Measurements from ENCODE around the gene FRAT2. TPM values are rescaled to one million over a fixed set of nuclear protein-coding genes. Genes with fewer than 3 reads are reported as not detected.

FRAT2 gene
- total and polyA plus RNA-seq, 2 of the 4 experiments (the other 2 are of a cell fraction) = 2.0 to 2.5 TPM

DNA sequence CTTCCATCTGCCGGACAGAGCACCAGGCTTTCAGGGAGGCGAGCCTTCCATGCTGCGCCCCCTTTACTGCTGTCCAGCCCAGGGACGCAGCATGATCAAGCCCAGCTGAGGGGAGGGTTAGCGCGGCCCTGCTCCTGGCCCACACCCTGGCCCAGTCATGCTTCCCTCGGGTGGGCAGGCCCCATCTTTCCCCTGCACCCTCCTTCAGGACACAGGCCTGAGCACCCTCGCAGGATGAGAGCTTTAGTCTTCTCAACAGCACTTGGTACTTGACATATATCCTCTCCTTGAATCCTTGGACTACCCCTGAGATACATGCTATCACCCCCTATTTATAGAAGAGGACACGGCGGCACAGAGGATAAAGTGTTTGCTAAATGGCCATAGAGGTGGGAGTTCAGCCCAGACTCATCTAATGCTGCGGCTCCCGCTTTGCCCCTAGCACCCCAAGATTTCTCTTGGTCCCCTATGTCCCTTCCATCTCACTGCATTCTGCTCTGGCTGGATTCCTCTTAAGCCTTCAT lies 32.7 kb upstream of the FRAT2 start:
- no peaks in the 10 kb centered on the region for H3K9me1 ChIP-seq (ENCODE audit: insufficient read depth, low read length)
- no peak overlapping the region for H2AK5ac ChIP-seq (ENCODE audit: low read depth, low read length)
- H4K20me1 ChIP-seq (ENCODE audit: insufficient read depth, low read length) = no peaks in the 10 kb centered on the region; the same call in 1 of the 2 replicates
- no peak overlapping the region for H2BK20ac ChIP-seq (ENCODE audit: low read depth, low read length)
- H2AK9ac ChIP-seq (replicated peaks; ENCODE audit: low read depth, low read length, poor library complexity) = no peak overlapping the region
- no peaks in the 10 kb centered on the region for H3K79me1 ChIP-seq (ENCODE audit: low read depth in 1 of 2, low read length in 2 of 2)
- DNase-seq = no peak
- in situ Hi-C loops (cut with MboI; ENCODE audit: low sequenced_read_pairs) = no loop called here
- ATAC-seq (ENCODE audit: low read depth) = no peak
- no peaks in the 10 kb centered on the region for H3K4me1 ChIP-seq (ENCODE audit: control insufficient read depth, insufficient read depth, low read length)
- no peak overlapping the region for H2BK5ac ChIP-seq (ENCODE audit: low read depth, low read length, poor library complexity, severe bottlenecking)
- H3K9me3 ChIP-seq (ENCODE audit: control insufficient read depth, insufficient read depth, low read length) = no peaks in the 10 kb centered on the region
- H3K27me3 ChIP-seq (ENCODE audit: control insufficient read depth, insufficient read depth, low read length) = no peaks in the 10 kb centered on the region
- no peak overlapping the region for H2BK120ac ChIP-seq (ENCODE audit: low read depth, low read length)
- no peak overlapping the region for H3K23ac ChIP-seq (ENCODE audit: low read depth, low read length)
- peaks cover 55% of the 10 kb centered on the region for H3K36me3 ChIP-seq (ENCODE audit: control insufficient read depth, insufficient read depth, low read length)
- intact Hi-C loops (cut with micrococcal nuclease) = no loop called here
- no peak overlapping the region for H3K14ac ChIP-seq (replicated peaks; ENCODE audit: low read depth, low read length)
- no peak overlapping the region for H4K8ac ChIP-seq (ENCODE audit: low read depth in 2 of 2, low read length in 2 of 2)
- TF ChIP-seq SMC3 (IDR thresholded peaks at IDR 0.05; ENCODE audit: low read depth, low read length) (no peak), MAZ (IDR thresholded peaks at IDR 0.05; ENCODE audit: borderline replicate concordance, low read depth, low read length) (no peak)
- ChIA-PET POLR2A (ENCODE audit: unreplicated experiment) (no interaction called here), CTCF (no interaction called here)
- H4K5ac ChIP-seq (ENCODE audit: low read depth, low read length) = no peak overlapping the region
- H2BK15ac ChIP-seq (ENCODE audit: low read depth, low read length) = no peak overlapping the region
- H3K27ac ChIP-seq (ENCODE audit: insufficient read depth, low read length) = no peak overlapping the region
- no peak overlapping the region for H3K4me2 ChIP-seq (ENCODE audit: low read depth, low read length)
- H2AFZ ChIP-seq (replicated peaks; ENCODE audit: low read length, poor library complexity) = no peak overlapping the region
- H4K91ac ChIP-seq (ENCODE audit: insufficient read depth, low read depth, low read length) = no peak overlapping the region
- H3K4me3 ChIP-seq (ENCODE audit: insufficient read depth, low read depth, low read length) = no peak overlapping the region
- no peak overlapping the region for H3K56ac ChIP-seq (ENCODE audit: extremely low read depth, insufficient read depth, low read length)
- no peak overlapping the region for H3K9ac ChIP-seq (ENCODE audit: low read depth, low read length)
- 91% methylated on average over 4 of the region's 12 CpGs; no CpG with 5 or more reads in 1 of the 2 experiments for WGBS, 2 experiments (ENCODE audit: extremely low coverage in 2 of 2, insufficient read length in 1 of 2)
- no peak overlapping the region for H3K18ac ChIP-seq (ENCODE audit: low read depth, low read length)
- BruUV-seq (replicated peaks) = no TSS peak
- H3K4ac ChIP-seq (ENCODE audit: low read depth, low read length) = no peak overlapping the region
- dilution Hi-C loops (cut with HindIII; ENCODE audit: low sequenced_read_pairs, unreplicated experiment) = no loop called here
